ENCODE measurements around the gene ASAP2.

ASAP2 gene

DNA sequence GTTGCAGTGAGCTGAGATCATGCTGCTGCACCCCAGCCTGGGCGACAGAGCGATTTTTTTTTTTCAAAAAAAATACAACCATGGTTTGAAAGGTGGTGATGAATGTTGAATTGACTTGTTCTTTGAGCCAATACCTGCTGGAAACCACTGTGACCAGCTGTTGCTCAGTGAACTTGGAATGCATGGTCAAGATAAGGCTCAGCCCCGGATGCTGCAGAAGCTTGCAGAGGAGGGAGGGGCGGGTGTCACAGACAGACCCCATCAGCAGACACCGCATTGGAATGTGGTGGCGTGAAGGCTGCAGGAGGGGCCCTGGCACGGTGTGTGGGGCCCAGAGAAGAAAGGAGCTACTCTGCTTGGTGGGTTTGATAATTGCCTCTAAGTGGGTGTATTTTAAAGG lies 125.1 kb downstream of the ASAP2 start:
- DNase-seq (ENCODE audit: low read depth) = no peak
- in situ Hi-C loops (cut with HindIII; ENCODE audit: low sequenced_read_pairs) = no loop called here
- H3K4me3 ChIP-seq (ENCODE audit: low read depth, low read length) = no peak overlapping the region
- TF ChIP-seq, protein P1, sequence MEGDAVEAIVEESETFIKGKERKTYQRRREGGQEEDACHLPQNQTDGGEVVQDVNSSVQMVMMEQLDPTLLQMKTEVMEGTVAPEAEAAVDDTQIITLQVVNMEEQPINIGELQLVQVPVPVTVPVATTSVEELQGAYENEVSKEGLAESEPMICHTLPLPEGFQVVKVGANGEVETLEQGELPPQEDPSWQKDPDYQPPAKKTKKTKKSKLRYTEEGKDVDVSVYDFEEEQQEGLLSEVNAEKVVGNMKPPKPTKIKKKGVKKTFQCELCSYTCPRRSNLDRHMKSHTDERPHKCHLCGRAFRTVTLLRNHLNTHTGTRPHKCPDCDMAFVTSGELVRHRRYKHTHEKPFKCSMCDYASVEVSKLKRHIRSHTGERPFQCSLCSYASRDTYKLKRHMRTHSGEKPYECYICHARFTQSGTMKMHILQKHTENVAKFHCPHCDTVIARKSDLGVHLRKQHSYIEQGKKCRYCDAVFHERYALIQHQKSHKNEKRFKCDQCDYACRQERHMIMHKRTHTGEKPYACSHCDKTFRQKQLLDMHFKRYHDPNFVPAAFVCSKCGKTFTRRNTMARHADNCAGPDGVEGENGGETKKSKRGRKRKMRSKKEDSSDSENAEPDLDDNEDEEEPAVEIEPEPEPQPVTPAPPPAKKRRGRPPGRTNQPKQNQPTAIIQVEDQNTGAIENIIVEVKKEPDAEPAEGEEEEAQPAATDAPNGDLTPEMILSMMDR (IDR thresholded peaks at IDR 0.05; ENCODE audit: low read depth, low read length, missing control alignments) = no peak

DNA sequence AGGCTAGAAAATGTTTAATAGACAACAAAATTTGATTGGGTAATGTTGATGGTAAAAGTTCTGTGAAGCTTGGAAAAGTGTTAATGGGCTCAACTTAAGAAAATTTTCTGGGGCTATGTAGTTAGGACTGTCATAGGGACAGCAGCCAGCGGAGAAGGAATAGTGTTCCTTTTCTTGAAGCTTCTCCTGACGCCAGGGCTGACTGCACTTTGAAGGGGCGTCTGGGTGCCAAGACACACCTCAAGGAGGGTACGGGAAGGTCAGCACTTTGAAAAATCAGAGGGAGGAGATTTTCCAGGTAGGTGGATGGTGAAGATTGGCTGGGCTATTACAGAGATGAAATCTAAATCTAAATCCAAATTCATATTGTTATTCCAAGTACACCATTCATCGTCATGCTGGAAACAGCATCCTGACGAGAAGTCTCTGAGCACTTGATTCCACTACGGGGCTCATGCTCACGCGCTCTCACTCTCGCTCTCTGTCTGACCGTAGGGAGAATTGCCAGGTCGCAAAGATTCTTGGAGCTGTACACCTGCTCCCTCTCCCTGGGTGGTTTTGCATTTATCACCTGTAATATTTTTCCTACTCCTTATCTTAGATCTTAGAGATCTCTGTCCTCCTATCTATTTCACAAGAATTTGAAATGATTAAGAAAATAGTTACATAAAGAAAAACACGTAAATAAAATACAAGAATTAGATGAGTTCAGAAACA lies 125.7 kb downstream of the ASAP2 start:
- in situ Hi-C loops (cut with HindIII; ENCODE audit: low sequenced_read_pairs) = no loop called here
- TF ChIP-seq, protein P1 (IDR thresholded peaks at IDR 0.05; ENCODE audit: low read depth, low read length, missing control alignments) = no peak
- DNase-seq (ENCODE audit: low read depth) = no peak
- no peak overlapping the region for H3K4me3 ChIP-seq (ENCODE audit: low read depth, low read length)

DNA sequence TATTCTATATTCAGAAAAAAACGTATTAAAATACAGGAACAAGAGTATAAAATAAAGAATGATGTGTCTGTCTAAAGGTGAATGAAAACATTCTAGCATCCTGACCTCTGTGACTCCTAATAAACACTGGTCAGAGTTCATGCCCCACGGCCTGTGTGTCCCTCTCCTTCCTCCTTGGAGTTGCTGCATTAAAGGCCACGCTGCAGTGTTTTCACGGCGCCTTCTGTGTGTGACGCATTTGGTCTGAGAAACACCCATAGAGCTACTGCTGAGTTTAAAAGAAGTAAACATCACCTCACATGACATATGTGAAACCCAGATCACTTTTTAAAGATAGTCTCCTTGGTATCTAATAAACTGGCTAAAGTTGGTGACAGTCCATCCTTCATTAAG lies 126.2 kb downstream of the ASAP2 start:
- H3K4me3 ChIP-seq (ENCODE audit: low read depth, low read length) = no peak overlapping the region
- no peak for DNase-seq (ENCODE audit: low read depth)
- in situ Hi-C loops (cut with HindIII; ENCODE audit: low sequenced_read_pairs) = no loop called here
- TF ChIP-seq, protein P1 (IDR thresholded peaks at IDR 0.05; ENCODE audit: low read depth, low read length, missing control alignments) = no peak

DNA sequence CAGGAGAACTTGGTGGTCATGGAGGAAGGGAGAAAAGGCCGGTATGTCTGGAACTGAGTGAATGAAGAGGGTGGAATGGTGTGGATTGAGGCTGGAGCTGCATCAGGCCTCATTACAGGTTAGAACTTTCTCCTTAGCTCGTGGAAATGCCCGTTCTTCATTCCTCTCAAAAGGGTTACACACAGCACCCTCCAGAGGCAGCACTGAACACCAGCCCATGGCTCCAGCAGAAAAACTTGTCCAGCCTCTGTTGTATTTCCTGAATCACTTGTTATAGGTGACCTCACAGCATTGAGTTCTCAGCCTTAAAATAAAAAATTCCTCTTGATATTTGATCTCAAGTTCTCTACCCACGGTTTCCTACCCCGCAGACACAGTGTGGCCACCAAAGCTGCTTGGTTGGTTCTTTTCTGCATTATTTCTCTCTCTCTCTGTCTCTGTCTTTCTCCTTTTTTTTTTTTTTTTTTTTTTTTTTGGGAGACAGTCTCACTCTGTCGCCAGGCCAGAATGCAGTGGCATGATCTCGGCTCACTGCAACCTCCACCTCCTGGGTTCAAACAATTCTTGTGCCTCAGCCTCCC lies 127.1 kb downstream of the ASAP2 start:
- peak; percentile 66 for DNase-seq (ENCODE audit: low read depth)
- TF ChIP-seq, protein P1 (IDR thresholded peaks at IDR 0.05; ENCODE audit: low read depth, low read length, missing control alignments) = peak; percentile 80
- in situ Hi-C loops (cut with HindIII; ENCODE audit: low sequenced_read_pairs) = no loop called here

DNA sequence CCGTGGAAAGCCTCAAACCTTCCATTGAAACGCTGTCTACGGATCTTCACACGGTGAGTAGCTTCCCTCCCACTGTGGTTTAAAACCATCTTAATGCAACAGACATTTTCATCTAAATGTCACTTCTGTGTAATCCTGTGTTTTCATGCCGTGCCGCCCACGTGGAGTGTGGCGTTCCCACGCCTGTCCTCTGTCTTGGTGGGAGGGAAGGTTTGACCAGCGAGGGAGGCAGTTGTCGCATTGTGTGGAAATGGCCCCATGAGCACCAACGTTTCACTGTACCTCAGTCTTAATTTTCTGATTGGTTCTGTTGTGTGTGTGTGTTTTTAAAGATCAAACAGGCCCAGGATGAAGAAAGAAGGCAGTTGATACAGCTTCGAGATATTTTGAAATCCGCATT lies 128.1 kb downstream of the ASAP2 start:
- H3K4me3 ChIP-seq (ENCODE audit: low read depth, low read length) = no peak overlapping the region
- no peak for DNase-seq (ENCODE audit: low read depth)
- in situ Hi-C loops (cut with HindIII; ENCODE audit: low sequenced_read_pairs) = no loop called here
- TF ChIP-seq, protein P1 (IDR thresholded peaks at IDR 0.05; ENCODE audit: low read depth, low read length, missing control alignments) = no peak

More for the DNA sequence above, 127.1 kb downstream of the ASAP2 start:
- no peak overlapping the region for H3K4me3 ChIP-seq (ENCODE audit: low read depth, low read length)

DNA sequence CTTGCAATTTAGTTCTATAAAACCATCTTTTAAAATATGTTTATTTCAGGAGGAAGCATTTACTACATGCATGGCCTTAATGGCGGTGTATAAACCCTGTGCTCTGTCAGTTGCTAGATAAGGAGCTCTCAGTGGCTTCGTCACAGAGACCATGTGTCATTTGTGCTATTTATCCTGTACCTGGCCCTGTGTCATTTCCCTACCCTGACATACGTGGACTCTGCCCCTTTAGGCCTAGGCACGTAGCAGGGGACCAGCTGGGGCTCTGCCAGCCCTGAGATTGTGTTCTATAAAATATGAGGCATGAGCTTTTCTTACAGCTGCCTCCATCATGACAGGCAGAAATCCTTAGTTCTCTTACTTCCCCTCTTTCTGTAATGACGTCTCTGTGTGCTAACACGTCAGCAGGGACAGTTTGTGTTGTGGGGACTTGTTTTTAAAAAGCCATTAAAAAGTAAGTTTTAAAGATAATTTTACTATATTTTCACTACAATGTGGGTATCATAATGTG lies 128.8 kb downstream of the ASAP2 start:
- TF ChIP-seq, protein P1 (IDR thresholded peaks at IDR 0.05; ENCODE audit: low read depth, low read length, missing control alignments) = no peak
- in situ Hi-C loops (cut with HindIII; ENCODE audit: low sequenced_read_pairs) = no loop called here
- DNase-seq (ENCODE audit: low read depth) = no peak
- H3K4me3 ChIP-seq (ENCODE audit: low read depth, low read length) = no peak overlapping the region
